Islet precursor cell (in vitro differentiated cells): ENCODE measurements around the gene ETFA.
"Not testable (repeated sequence)": the region's sequence is repeated elsewhere in the genome, so short reads cannot be mapped to it uniquely, and the experiment has no call there.

Source experiments
- DNase-seq: peaks from one replicate; pipeline ENCODE4 v3.0.0-alpha.2; 2018

Gene ETFA

DNA sequence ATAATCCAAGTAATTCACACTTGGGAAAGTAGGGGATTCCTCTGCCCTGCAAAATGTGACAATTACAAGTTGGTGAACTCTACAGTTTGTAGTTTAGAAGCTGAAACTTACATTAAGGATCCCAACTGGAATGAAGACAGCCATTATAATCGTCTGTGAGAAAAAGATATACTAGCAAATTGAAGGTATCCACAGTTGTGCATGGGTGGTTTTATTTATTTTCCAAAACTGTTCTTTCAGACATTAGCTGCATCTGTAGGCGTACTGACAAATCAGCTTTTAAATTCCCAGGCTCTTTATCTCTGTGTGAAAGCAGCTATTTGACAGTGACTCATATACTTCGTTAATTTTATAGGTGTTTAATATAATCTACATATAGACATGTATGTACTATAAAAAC is 12.8 kb upstream of the ETFA start:
- no peak for DNase-seq

DNA sequence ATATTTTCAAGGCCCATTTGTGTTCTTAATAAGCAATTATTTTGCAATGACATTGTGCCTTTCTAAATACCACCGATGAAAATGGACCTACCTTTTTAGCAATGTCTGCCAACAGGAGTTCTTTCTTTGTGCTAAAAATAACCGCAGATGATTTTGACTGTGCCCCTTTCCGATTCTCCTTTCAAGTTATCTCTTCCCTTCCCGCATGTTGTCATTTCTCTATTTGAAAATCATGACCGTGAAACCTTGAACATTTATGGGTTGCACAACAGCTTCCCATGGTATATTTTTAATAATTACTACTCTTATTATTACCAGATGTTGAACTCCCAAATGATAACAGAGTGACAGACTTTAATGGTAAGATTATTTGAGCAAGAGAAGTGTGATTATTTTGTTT is 10.3 kb upstream of the ETFA start:
- DNase-seq = no peak

DNA sequence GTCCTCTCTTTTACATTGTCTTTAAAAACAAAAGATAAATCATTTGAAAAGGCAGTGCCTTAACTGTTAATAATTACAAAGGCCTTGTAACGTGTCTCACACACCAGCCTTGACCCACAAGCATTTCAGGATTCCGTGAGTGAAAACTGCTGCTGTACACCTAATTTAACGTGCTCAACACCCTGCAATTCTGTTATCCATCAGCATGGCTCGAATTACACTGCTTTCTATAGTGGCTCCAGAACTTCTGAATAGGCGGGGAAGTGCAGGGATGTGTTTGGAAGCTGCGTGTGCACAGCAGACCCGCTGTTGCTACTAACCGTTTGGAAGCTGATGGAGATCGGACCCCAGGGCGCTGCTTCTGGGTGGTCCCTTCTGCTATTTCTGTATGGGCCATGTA is 9.9 kb upstream of the ETFA start:
- DNase-seq = no peak

DNA sequence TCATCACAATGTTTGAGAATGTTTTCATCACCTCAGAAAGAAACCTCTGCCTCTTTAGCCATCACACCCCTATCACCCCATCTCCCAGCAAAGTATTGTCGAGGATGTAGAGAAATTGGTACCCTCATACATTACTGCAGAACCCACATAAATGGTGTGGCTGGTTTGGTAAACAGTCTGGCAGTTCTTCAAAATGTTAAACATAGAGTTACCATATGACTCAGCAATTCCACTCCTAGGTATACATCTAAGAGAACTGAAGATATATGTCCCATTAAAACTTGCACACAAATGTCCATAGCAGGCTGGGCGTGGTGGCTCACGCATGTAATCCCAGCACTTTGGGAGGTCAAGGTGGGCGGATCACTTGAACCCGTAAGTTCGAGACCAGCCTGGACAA is 8.7 kb upstream of the ETFA start:
- no peak for DNase-seq

DNA sequence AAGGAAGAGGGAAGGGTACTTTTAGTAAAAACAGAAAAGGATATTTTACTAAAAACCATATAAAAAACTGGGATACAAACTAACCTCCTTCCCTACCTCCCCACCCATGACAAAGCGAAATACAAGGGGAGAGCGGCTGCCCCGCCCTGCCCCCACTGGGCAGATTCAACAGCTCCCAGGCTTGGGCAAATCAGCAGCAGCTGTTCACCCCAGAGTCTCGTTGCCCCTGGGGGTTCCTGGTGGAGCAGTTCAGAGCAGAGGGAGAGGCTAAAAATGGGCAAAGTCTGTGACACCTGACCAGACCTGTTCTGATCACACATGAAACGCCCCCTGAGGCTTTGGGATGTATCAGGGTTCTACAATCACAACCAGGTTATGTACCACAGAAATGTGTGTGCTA is 2.5 kb upstream of the ETFA start:
- DNase-seq = no peak

DNA sequence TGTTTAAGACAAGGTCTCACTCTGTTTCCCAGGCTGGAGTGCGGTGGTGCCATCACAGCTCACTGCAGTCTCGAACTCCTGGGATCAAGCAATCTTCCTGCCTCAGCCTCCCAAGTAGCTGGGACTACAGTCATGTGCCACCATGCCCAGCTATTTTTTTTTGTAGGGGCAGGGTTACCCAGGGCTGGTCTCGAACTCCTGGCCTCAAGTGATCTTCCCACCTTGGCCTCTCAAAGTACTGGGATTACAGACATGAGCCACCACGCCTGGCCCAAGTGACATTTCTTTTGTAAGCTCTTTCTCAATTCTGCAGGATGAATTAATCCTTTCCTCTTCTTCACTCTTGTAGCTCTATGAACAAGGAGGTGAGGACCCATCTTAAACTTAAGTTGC is 1.9 kb upstream of the ETFA start:
- DNase-seq = not testable (repeated sequence)

DNA sequence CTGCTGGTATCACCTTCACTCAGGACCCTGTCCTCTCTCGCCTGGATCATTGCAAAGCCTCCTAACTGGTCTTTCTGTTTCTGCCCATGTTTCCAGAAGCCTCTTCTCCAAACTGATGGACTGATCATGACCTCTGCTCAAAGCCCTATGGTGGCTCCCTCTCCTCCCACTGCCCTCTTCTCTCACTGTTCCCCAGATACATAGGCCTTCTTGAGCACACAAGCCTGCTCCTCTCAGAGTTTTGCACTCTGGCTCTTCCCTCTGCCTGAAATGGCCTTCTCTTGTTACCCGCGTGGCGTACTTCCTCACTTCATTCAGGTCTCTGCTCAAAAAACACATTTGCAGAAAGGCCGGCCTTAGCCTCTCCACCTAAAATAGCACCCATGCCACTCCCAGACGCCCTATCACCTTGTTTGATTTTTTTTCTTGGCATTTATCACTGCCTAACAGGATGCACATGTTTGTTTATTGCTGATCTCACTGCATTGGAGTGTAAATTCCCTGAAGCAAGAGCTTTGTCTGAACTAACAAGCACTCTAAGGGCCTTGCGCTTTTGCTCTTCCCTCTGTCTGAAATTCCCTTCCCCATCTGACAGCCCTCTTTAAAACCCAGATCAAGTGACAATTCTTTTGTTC is 1.4 kb upstream of the ETFA start:
- peak; percentile 67 for DNase-seq

DNA sequence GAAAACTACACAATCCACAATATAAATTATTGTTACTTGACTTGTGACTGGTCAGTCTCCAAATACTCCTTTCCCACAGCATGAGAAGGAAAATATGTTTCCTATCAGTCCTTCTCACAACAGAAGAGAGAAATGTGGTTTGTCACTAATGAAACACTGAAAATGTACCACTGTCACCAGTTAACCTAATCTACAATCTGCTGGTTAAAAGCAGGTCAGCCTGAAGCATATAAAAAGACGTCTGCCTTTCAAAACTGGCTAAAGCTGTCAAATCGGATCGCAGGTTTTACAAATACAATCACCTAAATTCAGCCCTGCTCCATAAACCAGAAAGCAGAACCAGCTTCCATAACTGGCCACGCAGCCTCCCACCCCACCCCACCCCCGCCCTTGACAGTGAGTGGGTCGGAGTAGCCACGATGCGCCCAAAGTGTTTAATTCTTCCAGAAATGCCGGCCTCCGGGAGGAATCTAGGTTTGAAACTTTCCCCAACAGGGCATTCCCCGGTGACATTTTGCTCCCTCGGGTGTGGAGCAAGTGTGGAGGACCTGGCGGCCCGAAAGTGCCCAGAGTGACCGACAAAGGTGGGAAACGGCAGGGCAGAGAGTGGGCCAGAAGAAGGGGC is 682 bp downstream of the ETFA start:
- no peak for DNase-seq

DNA sequence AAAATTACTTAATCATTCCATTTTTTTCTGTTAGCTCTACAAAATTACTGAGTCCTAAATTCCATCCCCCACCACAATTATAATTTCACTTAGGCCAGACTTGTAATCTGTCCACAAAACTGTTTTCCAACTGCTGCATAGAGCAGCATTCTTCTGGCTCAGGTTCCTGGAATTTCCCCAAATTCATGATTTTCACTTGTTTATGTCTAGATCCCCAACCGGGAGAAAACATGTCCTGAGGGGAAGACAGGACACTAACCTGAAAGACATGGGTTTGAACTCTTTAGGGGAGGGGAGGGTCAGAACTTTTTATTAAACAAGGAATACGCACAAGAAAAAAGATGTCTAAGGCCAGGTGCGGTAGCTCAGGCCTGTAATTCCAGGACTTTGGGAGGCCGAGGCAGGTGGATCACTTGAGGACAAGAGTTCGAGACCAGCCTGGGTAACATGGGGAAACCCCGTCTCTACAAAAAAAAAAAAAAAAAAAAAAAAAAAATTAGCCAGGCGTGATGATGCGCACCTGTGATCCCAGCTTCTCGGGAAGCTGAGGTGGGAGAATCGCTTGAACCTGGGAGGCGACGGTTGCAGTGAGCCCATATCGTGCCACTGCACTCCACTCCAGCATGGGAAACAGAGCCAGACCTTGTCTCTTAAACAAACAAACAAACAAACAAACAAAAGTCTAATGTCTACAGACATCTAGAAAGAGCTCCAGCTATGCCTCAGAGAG is 1.5 kb downstream of the ETFA start:
- DNase-seq = no peak

DNA sequence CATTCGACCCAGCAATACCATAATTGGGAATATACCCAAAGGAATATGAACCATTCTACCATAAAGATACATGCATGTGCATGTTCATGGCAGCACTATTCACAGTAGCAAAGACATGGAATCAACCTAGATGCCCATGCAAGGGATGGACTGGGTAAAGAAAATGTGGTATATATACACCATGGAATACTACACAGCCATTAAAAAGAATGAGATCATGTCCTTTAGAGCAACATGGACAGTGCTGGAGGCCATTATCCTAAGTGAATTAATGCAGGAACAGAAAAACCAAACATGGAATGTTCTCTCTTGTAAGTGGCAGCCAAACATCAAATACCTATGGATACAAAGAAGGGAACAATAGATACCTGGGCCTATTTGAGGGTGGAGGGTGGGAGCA is 7.4 kb downstream of the ETFA start:
- no peak for DNase-seq

DNA sequence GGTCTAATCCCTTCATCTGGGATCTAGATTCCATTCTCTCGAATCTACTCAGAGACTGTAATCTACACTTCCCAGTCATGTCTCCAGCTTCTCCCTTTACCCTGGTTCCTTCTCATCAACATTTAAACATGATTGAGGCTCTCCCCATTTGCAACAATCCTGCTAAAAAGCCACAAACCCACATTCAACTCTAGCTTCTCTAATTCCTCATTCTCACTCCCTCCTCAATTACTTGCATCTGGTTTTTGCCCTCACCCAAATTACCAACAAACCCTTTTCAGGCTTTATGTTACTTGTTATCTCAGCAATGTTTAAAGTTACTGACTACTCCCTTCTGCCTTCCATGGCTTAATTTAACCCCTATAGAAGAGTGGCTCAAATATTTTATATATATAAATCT is 11.5 kb downstream of the ETFA start:
- DNase-seq = no peak

DNA sequence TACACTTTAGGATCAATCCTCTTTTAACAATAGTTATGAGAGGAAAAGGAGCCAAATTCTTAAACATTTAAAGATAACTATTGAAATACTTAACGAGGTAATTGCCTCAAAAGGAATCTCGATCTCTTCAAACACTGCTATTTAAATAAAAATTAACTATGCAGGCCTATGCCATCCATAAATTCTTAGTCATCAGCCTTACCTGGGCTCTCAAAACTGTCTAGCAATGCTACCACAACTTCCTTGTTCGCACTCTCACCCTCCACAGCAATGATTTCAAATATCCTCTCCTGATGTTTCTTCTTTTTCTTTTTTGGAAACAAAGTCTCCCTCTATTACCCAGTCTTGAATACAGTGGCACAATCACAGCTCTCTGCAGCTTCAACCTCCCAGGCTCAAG is 12.3 kb downstream of the ETFA start:
- no peak for DNase-seq

DNA sequence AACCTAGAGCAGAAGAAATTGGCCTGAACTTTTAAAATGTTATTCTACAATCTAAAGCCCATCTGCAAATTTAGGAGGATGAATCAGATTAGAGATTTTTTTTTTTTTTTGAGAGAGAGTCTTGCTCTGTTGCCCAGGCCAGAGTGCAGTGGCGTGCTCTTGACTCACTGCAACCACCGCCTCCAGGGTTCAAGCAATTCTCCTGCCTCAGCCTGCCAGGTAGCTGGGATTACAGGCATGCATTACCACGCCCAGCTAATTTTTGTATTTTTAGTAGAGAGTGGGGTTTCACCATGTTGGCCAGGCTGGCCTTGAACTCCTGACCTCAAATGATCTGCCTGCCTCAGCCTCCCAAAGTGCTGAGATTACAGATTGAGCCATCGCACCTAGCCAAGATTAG is 13.3 kb downstream of the ETFA start:
- not testable (repeated sequence) for DNase-seq

DNA sequence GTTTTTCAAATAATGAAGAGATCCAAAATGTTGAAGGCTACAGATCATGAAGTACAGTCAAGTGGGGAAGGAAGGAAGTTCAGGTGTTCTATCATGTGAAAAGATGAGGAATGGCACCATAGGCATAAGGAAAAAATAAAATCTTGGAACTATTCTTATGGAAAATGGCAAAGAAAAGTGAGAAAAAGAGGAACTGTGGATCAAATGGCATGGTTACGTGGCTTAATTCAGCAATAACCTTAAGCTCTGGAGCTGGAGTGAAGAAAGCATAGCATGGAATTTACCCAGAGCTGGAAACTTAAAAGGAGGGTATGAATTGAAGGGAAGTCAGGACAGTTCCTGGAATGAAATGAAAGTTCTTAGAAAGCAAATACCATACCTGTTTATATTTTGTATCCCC is 14.4 kb downstream of the ETFA start:
- DNase-seq = no peak

DNA sequence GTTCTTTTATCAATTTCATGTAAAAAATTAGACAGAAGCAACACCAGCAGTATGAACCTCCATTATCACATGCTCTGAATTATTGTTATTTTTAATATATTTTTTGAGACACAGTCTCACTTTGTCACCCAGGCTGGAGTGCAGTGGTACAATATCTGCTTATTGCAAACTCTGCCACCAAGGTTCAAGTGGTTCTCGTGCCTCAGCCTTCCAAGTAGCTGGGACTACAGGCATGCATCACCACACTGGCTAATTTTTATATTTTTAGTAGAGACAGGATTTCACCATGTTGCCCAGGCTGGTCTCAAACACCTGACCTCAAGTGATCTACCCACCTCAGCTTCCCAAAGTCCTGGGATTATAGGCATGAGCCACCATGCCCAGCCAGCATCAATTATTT is 16.8 kb downstream of the ETFA start:
- not testable (repeated sequence) for DNase-seq

DNA sequence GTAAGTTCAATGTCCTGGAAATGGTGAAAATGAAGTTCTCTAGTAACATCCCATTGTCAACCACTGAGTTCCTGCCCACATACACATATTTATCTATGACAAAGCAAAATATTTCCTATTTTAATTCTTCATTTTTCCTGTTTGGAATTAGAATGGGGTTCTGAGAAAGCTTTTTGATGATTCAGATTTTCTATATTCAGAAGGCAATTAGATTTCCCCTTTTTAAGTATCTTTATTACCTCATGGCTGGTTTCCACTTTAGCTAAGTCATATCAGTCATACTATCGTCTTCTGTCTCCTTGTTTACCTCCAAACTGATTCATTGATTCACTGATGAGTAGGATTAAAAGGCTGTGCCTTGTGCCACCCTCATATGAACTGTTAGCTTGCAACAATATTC is 17.9 kb downstream of the ETFA start:
- no peak for DNase-seq

DNA sequence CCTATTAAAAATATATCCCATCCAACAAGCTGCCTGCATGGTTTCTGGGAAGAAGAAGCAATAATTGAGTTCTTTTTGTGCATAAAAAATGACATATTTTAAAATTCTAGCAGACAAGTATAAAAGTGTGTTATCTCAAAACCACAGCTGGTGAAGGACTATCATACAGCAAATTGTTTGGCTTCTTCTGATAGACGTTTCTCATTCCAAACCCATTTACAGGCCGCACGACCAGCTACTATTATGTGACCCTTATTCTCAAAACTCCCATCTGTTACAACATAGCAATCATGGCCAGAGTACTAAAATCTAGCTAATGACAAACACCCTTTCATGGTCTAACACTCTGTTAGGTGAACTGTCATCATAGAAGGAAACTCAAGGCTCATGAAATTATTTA is 21.7 kb downstream of the ETFA start:
- DNase-seq = no peak

DNA sequence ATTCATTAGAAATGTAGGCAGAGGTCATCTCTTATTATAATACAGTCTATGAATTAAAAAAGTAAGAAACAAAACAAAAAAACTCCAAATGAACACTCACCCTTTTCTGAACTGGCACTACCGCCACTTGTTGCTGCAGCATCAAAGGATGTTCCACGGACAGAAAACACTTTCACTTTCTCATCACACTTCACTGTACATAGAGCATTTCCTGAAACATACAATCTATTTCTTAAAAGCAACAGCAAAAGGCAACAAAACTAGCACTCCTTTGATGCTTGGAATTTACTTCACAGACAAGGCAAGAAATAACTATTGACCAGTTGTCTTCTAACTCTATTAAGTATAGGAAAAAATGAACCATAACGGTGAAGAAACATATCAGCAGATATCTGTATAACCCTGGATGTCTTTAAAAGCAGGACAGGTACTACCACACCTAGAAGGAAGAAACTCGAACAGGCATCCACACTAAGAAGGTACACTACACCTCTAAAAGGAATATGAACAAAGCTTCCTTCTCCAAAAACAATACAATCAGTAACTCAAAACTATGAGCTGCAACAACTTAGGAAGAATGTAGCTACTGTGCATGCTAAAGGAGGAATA is 24.9 kb downstream of the ETFA start:
- no peak for DNase-seq

DNA sequence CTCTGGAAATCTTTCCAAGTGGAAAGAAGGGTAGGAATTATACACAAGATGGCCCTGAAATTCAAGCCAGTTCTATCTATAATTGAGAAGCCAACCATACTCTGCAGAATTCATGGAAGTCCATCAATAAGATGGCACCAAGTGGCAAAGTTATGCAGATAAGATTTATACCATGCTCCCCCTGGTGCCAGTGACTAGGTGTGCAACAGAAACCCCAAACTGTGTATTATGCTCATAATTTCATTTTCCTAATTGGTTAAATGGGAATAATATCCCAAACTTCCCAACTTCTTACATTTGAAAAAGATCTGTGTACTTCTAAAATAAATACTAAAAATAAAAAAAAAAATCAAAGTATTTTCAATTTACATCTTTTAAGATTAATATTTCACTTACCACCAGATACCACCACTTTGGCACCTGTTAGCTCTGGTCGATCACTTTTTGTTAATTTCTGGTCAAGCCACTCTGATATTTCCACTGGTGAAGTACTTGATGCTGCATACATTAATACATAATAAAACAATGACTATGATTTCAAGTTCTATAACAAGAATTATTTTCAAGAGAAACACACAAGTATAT is 25.9 kb downstream of the ETFA start:
- DNase-seq = no peak

DNA sequence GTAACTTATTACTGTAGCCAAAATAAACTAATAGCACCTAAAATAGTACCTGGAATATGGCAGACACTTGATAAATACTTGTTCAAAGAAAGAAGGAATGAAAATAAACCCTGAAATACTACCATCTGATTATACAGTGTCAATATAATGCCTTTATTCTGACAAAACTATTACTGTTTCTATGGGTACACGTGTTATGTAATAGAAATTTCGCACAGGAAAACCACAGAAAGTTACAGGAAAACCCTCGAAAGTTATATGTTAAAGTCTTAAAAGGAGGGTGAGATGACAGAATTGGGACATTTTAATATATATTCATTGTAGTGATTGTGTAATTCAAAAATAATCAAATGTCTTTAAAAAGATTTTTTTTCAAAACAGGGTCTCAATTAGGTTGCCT is 28.8 kb downstream of the ETFA start:
- no peak for DNase-seq

DNA sequence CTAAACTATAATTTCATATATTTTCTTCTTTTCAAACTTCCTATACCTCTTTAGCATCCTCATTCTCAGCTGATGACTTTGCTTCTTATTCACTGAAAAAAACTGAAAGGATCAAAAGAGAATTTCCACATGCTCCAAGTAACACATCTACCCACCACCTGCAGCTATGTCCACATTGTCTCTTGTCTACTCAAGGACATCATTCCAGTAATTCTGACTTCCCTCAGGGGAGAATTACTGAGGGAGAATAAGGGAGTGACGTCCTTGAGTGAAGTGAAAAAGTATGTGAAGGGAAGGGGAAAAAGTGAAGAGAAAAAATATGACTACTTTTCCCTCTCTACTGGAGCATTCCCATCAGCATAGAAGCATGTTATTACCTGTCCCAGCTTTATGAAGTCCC is 32.6 kb downstream of the ETFA start:
- no peak for DNase-seq

DNA sequence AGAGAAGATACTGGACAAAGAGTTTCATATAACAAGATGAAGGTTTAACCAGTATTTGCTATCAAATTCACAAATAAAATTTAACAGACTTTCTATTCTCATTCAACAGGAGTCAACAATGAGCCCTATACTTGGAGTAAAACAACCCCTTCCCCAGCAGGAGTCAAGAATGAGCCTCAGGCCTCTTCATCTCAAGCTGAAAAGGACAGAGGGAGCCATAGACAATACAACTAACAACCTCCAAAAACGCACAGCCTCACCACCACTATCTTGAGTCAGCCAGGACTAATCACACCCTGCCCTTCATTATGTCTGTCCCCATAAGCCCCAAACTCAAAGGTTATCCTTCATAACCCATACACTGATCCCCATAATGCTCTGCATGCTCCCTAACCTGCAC is 36.4 kb downstream of the ETFA start:
- DNase-seq = no peak

DNA sequence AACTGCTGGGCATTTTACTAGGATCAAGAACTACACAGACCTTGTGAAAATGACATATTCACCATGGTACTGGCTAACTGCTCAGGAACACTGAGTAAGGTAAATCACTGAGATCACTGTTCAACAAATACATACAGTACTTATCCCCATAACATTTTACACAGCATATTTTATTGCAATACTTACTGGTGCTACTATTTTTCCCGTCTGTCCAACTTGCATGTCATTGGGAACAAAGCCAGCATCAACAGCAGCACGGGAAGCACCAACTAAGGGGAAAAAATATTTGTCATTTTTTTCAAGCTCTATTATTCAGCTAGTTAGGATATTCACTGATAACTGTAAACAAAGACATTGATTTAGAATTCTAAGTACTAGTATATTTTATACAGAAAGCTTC is 37.0 kb downstream of the ETFA start:
- no peak for DNase-seq

DNA sequence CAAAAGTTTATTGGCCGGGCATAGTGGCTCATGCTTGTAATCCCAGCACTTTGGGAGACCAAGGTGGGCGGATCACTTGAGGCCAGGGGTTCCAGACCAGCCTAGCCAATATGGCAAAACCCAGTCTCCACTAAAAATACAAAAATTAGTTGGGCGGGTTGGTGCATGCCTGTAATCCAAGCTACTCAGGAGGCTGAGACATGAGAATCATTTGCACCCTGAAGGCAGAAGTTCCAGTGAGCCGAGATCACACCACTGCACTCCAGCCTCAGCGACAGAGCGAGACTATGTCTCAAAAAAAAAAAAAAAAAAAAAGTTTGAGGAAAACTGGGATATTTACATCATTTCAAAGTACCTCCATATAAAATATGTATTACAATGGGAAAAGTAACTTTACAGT is 40.4 kb downstream of the ETFA start:
- no peak for DNase-seq
